ENCODE data around the gene RWDD1.

GRCh38 chr6:116562614-116563013, 8.7 kb upstream of the RWDD1 start:
- TF ChIP-seq CTCF (IDR thresholded peaks at IDR 0.05 in 8 of 11, conservative IDR thresholded peaks at IDR 0.05 in 3 of 11) (no peak), POLR2A (IDR thresholded peaks at IDR 0.05) (no peak)
